ENCODE results near the gene FDX2.
A peak's percentile ranks its signal among the peaks of the same experiment; 100 is the strongest.
"Not testable (repeated sequence)": the region's sequence is repeated elsewhere in the genome, so short reads cannot be mapped to it uniquely, and the experiment has no call there.

FDX2 gene

GRCh38 chr19:10283301-10284064 is 32.3 kb downstream of the FDX2 start:
- DNase-seq: no peak

GRCh38 chr19:10282043-10282442 is 33.8 kb downstream of the FDX2 start:
- not testable (repeated sequence) for DNase-seq

- DNase-seq: peak; percentile 32
Observed at GRCh38 chr19:10279737-10280442, 35.9 kb downstream of the FDX2 start.

- no peak for DNase-seq
Observed at GRCh38 chr19:10278935-10279334, 36.9 kb downstream of the FDX2 start.

- DNase-seq: no peak
Observed at GRCh38 chr19:10277795-10278589, 37.8 kb downstream of the FDX2 start.

GRCh38 chr19:10274589-10274988 is 41.2 kb downstream of the FDX2 start:
- DNase-seq: no peak

- DNase-seq: no peak
Observed at GRCh38 chr19:10271543-10272086, 44.2 kb downstream of the FDX2 start.

- DNase-seq: peak; percentile 30
Observed at GRCh38 chr19:10270616-10271394, 45.0 kb downstream of the FDX2 start, which contains the start of gene ICAM1. TSS of gene ICAM1 (plus strand) at chr19:10271120. CDS start at chr19:10271160, 40 bp downstream.

GRCh38 chr19:10270180-10270615 is 45.6 kb downstream of the FDX2 start:
- DNase-seq: peak; percentile 72

- DNase-seq: peak; percentile 80
Observed at GRCh38 chr19:10269333-10270179, 46.3 kb downstream of the FDX2 start.

- DNase-seq: no peak
Observed at GRCh38 chr19:10268071-10268470, 47.7 kb downstream of the FDX2 start.

- DNase-seq: no peak
Observed at GRCh38 chr19:10266706-10267105, 49.1 kb downstream of the FDX2 start.

GRCh38 chr19:10262771-10263170 is 53.0 kb downstream of the FDX2 start:
- DNase-seq: no peak

- DNase-seq: no peak
Observed at GRCh38 chr19:10260141-10260584, 55.7 kb downstream of the FDX2 start.
